GM12878 (cell line): ENCODE measurements around the gene AMH.

Experiments
- BACH1 ChIP-seq: fragments of 450-650 bp; IDR thresholded peaks from 2 replicates; pipeline ENCODE4 v1.6.1; 2017; ENCODE audit warnings: mild to moderate bottlenecking, borderline replicate concordance
- CBFB ChIP-seq: IDR thresholded peaks from 2 replicates; pipeline ENCODE4 v1.6.1; 2016; ENCODE audit warnings: antibody characterized with exemption, low read depth
- CHD1 ChIP-seq: IDR thresholded peaks from 2 replicates; pipeline ENCODE4 v1.6.1; 2012; ENCODE audit warnings: low read depth, low read length, improper control_type of control experiment
- CTCF ChIP-seq, 3 experiments: IDR thresholded peaks in 2 of 3; conservative IDR thresholded peaks in 1 of 3; 2 replicates each; pipeline ENCODE4 v1.5.1; 2011; ENCODE audit warnings: low read depth in 3 of 3, low read length in 3 of 3, mild to moderate bottlenecking in 3 of 3, control low read depth in 2 of 3, moderate library complexity in 2 of 3, inconsistent platforms in 1 of 3, mixed read lengths in 1 of 3; ENCODE audit not compliant: control insufficient read depth in 2 of 3, insufficient read depth in 1 of 3; ENCODE audit errors: extremely low read depth in 1 of 3
- HDAC2 ChIP-seq: fragments of 200-600 bp; sonication (generic); IDR thresholded peaks from 2 replicates; pipeline ENCODE4 v1.6.1; 2017
- JUNB ChIP-seq: IDR thresholded peaks from 2 replicates; pipeline ENCODE4 v1.6.1; 2016; ENCODE audit warnings: antibody characterized with exemption, mild to moderate bottlenecking
- JUND ChIP-seq: IDR thresholded peaks from 2 replicates; pipeline ENCODE4 v1.6.1; 2012; ENCODE audit warnings: low read depth, mild to moderate bottlenecking, low read length, improper control_type of control experiment, moderate library complexity
- MAX ChIP-seq: IDR thresholded peaks from 2 replicates; pipeline ENCODE4 v1.6.1; 2012; ENCODE audit warnings: low read depth, low read length, improper control_type of control experiment
- NKRF ChIP-seq: fragments of 450-650 bp; conservative IDR thresholded peaks from 2 replicates; pipeline ENCODE4 v1.6.1; 2017; ENCODE audit warnings: mild to moderate bottlenecking, moderate library complexity
- POLR2A ChIP-seq: IDR thresholded peaks from 2 replicates; pipeline ENCODE4 v1.6.1; 2011; ENCODE audit warnings: low read depth, mild to moderate bottlenecking, low read length
- REST ChIP-seq: IDR thresholded peaks from 2 replicates; pipeline ENCODE4 v1.6.1; 2012; ENCODE audit warnings: mild to moderate bottlenecking, low read depth, low read length
- RFX5 ChIP-seq: IDR thresholded peaks from 2 replicates; pipeline ENCODE4 v1.6.1; 2011; ENCODE audit warnings: low read depth, low read length, improper control_type of control experiment
- TBL1XR1 ChIP-seq: IDR thresholded peaks from 2 replicates; pipeline ENCODE4 v1.6.1; 2012; ENCODE audit warnings: low read depth, low read length, improper control_type of control experiment

GRCh38 chr19:2239771-2240770 lies 9.1 kb upstream of the AMH start:
- no peak for TF ChIP-seq CTCF (IDR thresholded peaks at IDR 0.05 in 2 of 3, conservative IDR thresholded peaks at IDR 0.05 in 1 of 3; ENCODE audit: control insufficient read depth in 2 of 3, extremely low read depth in 1 of 3, insufficient read depth in 1 of 3, low read depth in 3 of 3, low read length in 3 of 3)
- no peak for TF ChIP-seq CBFB
- no peak for TF ChIP-seq NKRF
- no peak for TF ChIP-seq RFX5
- TF ChIP-seq TBL1XR1: no peak
- no peak for TF ChIP-seq REST
- TF ChIP-seq CHD1: no peak
- TF ChIP-seq JUNB: no peak
- TF ChIP-seq POLR2A: no peak
- no peak for TF ChIP-seq HDAC2
- no peak for TF ChIP-seq MAX
- no peak for TF ChIP-seq BACH1
- no peak for TF ChIP-seq JUND
